HepG2 (cell line): ENCODE measurements around the gene NECAP2. TPM values are rescaled to one million over a fixed set of nuclear protein-coding genes. Genes with fewer than 3 reads are reported as not detected.

Source experiments
- ATF7 ChIP-seq, 2 experiments: fragments of 450-650 bp in 1 of 2; sonication (generic) in 1 of 2; formaldehyde crosslinking in 1 of 2; IDR thresholded peaks; 2 replicates each; pipeline versions ENCODE4 v1.4.0 to v1.6.1; 2016 to 2020; ENCODE audit warnings: antibody characterized with exemption in 1 of 2, mild to moderate bottlenecking in 1 of 2, missing genetic modification reagents in 1 of 2
- CAMTA2 ChIP-seq: sonication (generic); formaldehyde crosslinking; IDR thresholded peaks from 2 replicates; pipeline ENCODE4 v1.4.0; 2020; ENCODE audit warnings: mild to moderate bottlenecking, missing genetic modification reagents, borderline replicate concordance
- ERF ChIP-seq: IDR thresholded peaks from 2 replicates; pipeline ENCODE4 v1.6.1; 2018; ENCODE audit warnings: missing biosample characterization, missing genetic modification reagents
- GZF1 ChIP-seq: sonication (generic); formaldehyde crosslinking; IDR thresholded peaks from 2 replicates; pipeline ENCODE4 v1.5.1; 2020; ENCODE audit warnings: mild to moderate bottlenecking, missing genetic modification reagents
- IKZF1 ChIP-seq: fragments of 450-650 bp; IDR thresholded peaks from 2 replicates; pipeline ENCODE4 v1.7.1; 2016
- KAT8 ChIP-seq: IDR thresholded peaks from 2 replicates; pipeline ENCODE4 v1.6.1; 2016; ENCODE audit warnings: missing genetic modification reagents, missing compliant biosample characterization
- NFIC ChIP-seq: IDR thresholded peaks from 2 replicates; pipeline ENCODE4 v1.6.1; 2012; ENCODE audit warnings: mild to moderate bottlenecking, low read length, inconsistent platforms
- NR3C1 ChIP-seq: sonication (generic); formaldehyde crosslinking; IDR thresholded peaks from 2 replicates; pipeline ENCODE4 v1.4.0; 2020; ENCODE audit warnings: missing genetic modification reagents
- PBX3 ChIP-seq: sonication (generic); formaldehyde crosslinking; IDR thresholded peaks from 2 replicates; pipeline ENCODE4 v1.8.1; 2023; ENCODE audit warnings: missing genetic modification reagents, inconsistent platforms, borderline replicate concordance
- PRPF4 ChIP-seq: fragments of 200-400 bp; formaldehyde crosslinking; IDR thresholded peaks from 2 replicates; pipeline ENCODE4 v1.6.1; 2016; ENCODE audit warnings: low read length, low read depth; ENCODE audit not compliant: poor library complexity, severe bottlenecking
- SAFB2 ChIP-seq: sonication (generic); formaldehyde crosslinking; IDR thresholded peaks from 2 replicates; pipeline ENCODE4 v1.5.1; 2020; ENCODE audit warnings: missing genetic modification reagents, low read depth, mild to moderate bottlenecking, borderline replicate concordance
- SMYD3 ChIP-seq: sonication (generic); formaldehyde crosslinking; IDR thresholded peaks from 2 replicates; pipeline ENCODE4 v1.8.1; 2023; ENCODE audit warnings: mild to moderate bottlenecking, missing genetic modification reagents
- SRSF1 ChIP-seq: fragments of 200-400 bp; formaldehyde crosslinking; optimal IDR thresholded peaks from 2 replicates; pipeline ENCODE3; 2017; ENCODE audit warnings: mild to moderate bottlenecking, low read depth, low read length, moderate library complexity
- ZC3H13 ChIP-seq: sonication (generic); formaldehyde crosslinking; IDR thresholded peaks from 2 replicates; pipeline ENCODE4 v1.8.1; 2023; ENCODE audit warnings: mild to moderate bottlenecking, missing genetic modification reagents, moderate library complexity
- ZMYM3 ChIP-seq: sonication (generic); formaldehyde crosslinking; IDR thresholded peaks from 2 replicates; pipeline ENCODE4 v1.5.1; 2020; ENCODE audit warnings: mild to moderate bottlenecking, missing genetic modification reagents
- ZMYM4 ChIP-seq: sonication (generic); formaldehyde crosslinking; IDR thresholded peaks from 2 replicates; pipeline ENCODE4 v1.8.1; 2023; ENCODE audit warnings: mild to moderate bottlenecking, missing genetic modification reagents
- ZNF629 ChIP-seq: sonication (generic); formaldehyde crosslinking; conservative IDR thresholded peaks from 2 replicates; pipeline ENCODE4 v1.5.0; 2020; ENCODE audit warnings: missing genetic modification reagents
- ZNF644 ChIP-seq: IDR thresholded peaks from 2 replicates; pipeline ENCODE4 v1.6.1; 2016; ENCODE audit warnings: low read depth
- ZNF724P ChIP-seq: sonication (generic); formaldehyde crosslinking; IDR thresholded peaks from 2 replicates; pipeline ENCODE4 v1.8.0; 2022; ENCODE audit warnings: missing genetic modification reagents, borderline replicate concordance
- ZNF777 ChIP-seq: sonication (generic); formaldehyde crosslinking; IDR thresholded peaks from 2 replicates; pipeline ENCODE4 v1.4.0; 2020; ENCODE audit warnings: missing genetic modification reagents
- ZNF800 ChIP-seq: sonication (generic); formaldehyde crosslinking; IDR thresholded peaks from 2 replicates; pipeline ENCODE4 v1.4.0; 2020; ENCODE audit warnings: missing genetic modification reagents
- ZUFSP ChIP-seq: sonication (generic); formaldehyde crosslinking; IDR thresholded peaks from 2 replicates; pipeline ENCODE4 v1.9.0; 2021; ENCODE audit warnings: missing genetic modification reagents, mild to moderate bottlenecking, borderline replicate concordance
- polyA plus RNA-seq, 8 experiments: library from polyadenylated mRNA; depleted of rRNA in 3 of 8; stranded (reverse) in 7 of 8; unstranded in 1 of 8; fragments of >200 nt; fragmentation: Illumina TruSeq in 4 of 8; extraction: Trizol in 4 of 8; gene quantifications; 2 replicates each; pipeline versions ENCODE4 v1.2.1 to v1.2.3, GENCODE V29; 2011 to 2016; ENCODE audit warnings: low read depth in 4 of 8, missing spikeins in 1 of 8, mixed read lengths in 1 of 8; ENCODE audit not compliant: insufficient read depth in 1 of 8
- total RNA-seq, 5 experiments: library from RNA; depleted of rRNA; stranded (reverse); fragments of >200 nt; fragmentation: Illumina TruSeq; extraction: Trizol; gene quantifications; 2 replicates each; pipeline ENCODE4 v1.2.3, GENCODE V29; 2016; ENCODE audit warnings: low read depth in 1 of 5
- TF ChIP-seq, protein P1 (sequence below): sonication (generic); formaldehyde crosslinking; IDR thresholded peaks from 2 replicates; pipeline ENCODE4 v1.5.1; 2020; ENCODE audit warnings: missing genetic modification reagents, mild to moderate bottlenecking, borderline replicate concordance

The NECAP2 gene
- total and polyA plus RNA-seq, 2 of the 13 experiments (the other 11 are each of a cell fraction or from before 2014, with no cell fraction given), result 38.5 to 52.3 TPM

DNA sequence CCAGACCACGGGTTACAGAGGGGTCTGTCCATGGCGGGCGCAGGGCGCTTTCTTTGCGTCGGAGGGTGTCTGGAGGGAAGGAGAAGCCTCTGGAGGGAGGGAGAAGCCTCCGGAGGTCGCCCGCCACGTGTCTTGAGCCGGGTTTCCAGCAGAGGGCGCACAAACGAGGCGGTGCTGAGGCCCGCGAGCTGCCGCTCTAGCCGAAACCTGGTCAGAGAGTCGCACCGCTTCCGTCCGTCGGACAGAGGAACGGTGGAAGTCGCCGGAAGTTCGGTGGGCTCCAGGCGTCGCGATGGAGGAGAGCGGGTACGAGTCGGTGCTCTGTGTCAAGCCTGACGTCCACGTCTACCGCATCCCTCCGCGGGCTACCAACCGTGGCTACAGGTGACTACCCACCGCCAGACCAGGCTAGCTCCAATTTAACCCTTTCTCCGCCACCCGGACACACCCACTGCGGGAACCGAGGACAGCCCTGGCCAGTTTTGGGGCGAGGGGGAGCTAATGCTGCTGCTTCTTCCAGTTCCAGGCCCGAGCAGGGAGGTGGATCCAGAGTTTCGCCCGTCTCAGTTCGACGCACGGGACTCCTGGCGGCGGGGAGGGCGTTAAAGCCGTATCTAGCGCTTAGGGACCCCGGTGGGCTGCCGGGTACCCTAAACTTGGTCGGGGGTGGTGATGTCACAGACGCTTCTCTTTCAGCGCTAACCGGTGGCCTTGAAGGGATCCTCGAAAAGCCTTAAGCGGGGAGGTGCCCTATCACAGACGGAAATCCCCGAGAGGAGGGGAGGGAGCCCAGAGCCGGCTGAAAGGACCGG lies at the start of gene NECAP2 (continued):
- peak; percentile 33; the same call in 1 of the 2 replicates for TF ChIP-seq SMYD3 (CRISPR knock-in tag)
- peak; percentile 36; the same call in 1 of the 2 replicates for TF ChIP-seq ZNF644 (CRISPR knock-in tag)
- peak; percentile 98 for TF ChIP-seq ZMYM4 (CRISPR knock-in tag)
- no peak for TF ChIP-seq GZF1 (CRISPR knock-in tag)
- peak; percentile 61; the same call in 1 of the 2 replicates for TF ChIP-seq ZNF724P (CRISPR knock-in tag)
- no peak for TF ChIP-seq ZNF629 (CRISPR knock-in tag)
- TF ChIP-seq PBX3, result no peak; the same call in 1 of the 2 replicates
- peak; percentile 50 for TF ChIP-seq SRSF1
- TF ChIP-seq ZUFSP (CRISPR knock-in tag), result no peak
- no peak; the same call in 1 of the 2 replicates for TF ChIP-seq SAFB2 (CRISPR knock-in tag)
- TF ChIP-seq KAT8 (CRISPR knock-in tag), result peak; percentile 97
- TF ChIP-seq ZC3H13 (CRISPR knock-in tag), result 0 out of 2 replicates have a peak, but pooled peaks have one; percentile 52
- no peak for TF ChIP-seq IKZF1
- peak; percentile 72; the same call in 1 of the 2 replicates for TF ChIP-seq ZMYM3 (CRISPR knock-in tag)
- TF ChIP-seq ATF7 (IDR thresholded peaks at IDR 0.05), result no peak
- TF ChIP-seq ATF7 (CRISPR knock-in tag; IDR thresholded peaks at IDR 0.05), result 0 out of 2 replicates have a peak, but pooled peaks have one; percentile 16
- peak; percentile 82 for TF ChIP-seq ZNF800 (CRISPR knock-in tag)
- no peak; the same call in none of the 2 replicates for TF ChIP-seq CAMTA2
- TF ChIP-seq NR3C1 (CRISPR knock-in tag), result no peak
- TF ChIP-seq, protein P1, sequence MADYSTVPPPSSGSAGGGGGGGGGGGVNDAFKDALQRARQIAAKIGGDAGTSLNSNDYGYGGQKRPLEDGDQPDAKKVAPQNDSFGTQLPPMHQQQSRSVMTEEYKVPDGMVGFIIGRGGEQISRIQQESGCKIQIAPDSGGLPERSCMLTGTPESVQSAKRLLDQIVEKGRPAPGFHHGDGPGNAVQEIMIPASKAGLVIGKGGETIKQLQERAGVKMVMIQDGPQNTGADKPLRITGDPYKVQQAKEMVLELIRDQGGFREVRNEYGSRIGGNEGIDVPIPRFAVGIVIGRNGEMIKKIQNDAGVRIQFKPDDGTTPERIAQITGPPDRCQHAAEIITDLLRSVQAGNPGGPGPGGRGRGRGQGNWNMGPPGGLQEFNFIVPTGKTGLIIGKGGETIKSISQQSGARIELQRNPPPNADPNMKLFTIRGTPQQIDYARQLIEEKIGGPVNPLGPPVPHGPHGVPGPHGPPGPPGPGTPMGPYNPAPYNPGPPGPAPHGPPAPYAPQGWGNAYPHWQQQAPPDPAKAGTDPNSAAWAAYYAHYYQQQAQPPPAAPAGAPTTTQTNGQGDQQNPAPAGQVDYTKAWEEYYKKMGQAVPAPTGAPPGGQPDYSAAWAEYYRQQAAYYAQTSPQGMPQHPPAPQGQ (CRISPR knock-in tag), result no peak
- no peak for TF ChIP-seq NFIC
- TF ChIP-seq PRPF4, result no peak
- TF ChIP-seq ERF, result peak; percentile 97
- peak; percentile 98 for TF ChIP-seq ZNF777 (CRISPR knock-in tag)
